ENCODE data around the gene ARHGEF1.

DNA sequence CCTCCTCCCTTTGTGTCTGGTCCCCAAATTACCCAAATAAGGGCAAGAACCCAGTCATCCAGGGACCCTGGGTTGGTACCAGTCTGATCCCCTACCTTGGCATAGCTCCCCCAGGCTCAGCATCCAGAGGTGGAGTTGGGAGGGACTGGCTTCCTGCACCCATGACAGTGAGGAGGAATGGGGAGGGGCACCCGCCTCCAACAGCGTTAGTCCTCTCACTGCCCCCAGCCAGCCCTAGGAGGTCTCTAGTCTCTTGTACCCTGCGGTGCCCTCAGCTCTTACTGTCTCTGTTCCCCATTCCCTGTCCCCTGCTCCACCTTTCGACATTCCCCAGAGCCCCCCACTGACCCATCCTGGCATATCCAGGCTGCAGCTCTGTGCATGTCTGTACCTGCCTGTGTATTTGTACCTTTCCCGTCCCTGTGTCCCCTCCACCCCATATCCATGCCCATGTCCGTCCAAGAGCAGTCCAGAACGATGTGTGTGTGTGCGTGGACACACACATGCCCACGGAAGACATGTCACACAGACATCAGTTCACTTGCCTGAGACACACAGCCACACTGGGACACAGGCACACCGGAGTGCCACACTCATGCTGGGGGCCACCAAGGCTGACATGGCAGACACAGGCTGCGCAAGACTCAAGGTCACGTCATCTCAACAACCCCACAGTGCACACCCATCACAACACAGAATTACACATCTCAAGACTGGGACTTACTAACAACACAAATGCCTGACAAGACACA lies 27.4 kb downstream of the ARHGEF1 start:
- TF ChIP-seq MYC (IDR thresholded peaks at IDR 0.05; ENCODE audit: low read depth, low read length) (no peak), POLR2A (IDR thresholded peaks at IDR 0.05; ENCODE audit: extremely low read depth, insufficient read length) (no peak)
- TF ChIP-seq, protein P1, sequence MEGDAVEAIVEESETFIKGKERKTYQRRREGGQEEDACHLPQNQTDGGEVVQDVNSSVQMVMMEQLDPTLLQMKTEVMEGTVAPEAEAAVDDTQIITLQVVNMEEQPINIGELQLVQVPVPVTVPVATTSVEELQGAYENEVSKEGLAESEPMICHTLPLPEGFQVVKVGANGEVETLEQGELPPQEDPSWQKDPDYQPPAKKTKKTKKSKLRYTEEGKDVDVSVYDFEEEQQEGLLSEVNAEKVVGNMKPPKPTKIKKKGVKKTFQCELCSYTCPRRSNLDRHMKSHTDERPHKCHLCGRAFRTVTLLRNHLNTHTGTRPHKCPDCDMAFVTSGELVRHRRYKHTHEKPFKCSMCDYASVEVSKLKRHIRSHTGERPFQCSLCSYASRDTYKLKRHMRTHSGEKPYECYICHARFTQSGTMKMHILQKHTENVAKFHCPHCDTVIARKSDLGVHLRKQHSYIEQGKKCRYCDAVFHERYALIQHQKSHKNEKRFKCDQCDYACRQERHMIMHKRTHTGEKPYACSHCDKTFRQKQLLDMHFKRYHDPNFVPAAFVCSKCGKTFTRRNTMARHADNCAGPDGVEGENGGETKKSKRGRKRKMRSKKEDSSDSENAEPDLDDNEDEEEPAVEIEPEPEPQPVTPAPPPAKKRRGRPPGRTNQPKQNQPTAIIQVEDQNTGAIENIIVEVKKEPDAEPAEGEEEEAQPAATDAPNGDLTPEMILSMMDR (IDR thresholded peaks at IDR 0.05; ENCODE audit: low read depth, low read length) = no peak
- TF ChIP-seq, protein P2, sequence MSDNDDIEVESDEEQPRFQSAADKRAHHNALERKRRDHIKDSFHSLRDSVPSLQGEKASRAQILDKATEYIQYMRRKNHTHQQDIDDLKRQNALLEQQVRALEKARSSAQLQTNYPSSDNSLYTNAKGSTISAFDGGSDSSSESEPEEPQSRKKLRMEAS (IDR thresholded peaks at IDR 0.05; ENCODE audit: low read depth, low read length) = no peak
